ENCODE results near the gene CLPTM1. TPM values are rescaled to one million over a fixed set of nuclear protein-coding genes. Genes with fewer than 3 reads are reported as not detected.

CLPTM1 gene
- total and polyA plus RNA-seq, 12 donors, result 67.8 to 306 (median 244) TPM

- Histone ChIP-seq H3K4me3 (no peak overlapping the region), H3K27me3 (no peaks in the 10 kb centered on the region), H3K27ac (peak overlapping the region in 4 of 5 donors; percentile 4 to 94 (median 78)), H3K36me3 (replicated peaks in 1 of 2) (peaks cover 0 to 11% of the 10 kb centered on the region in 2 donors), H3K9me3 (replicated peaks in 1 of 3) (no peaks in the 10 kb centered on the region), H3K4me1 (replicated peaks in 1 of 2) (peaks cover 18 to 67% of the 10 kb centered on the region in 2 donors)
- peak in 1 of 7 donors; percentile 45 for DNase-seq
- TF ChIP-seq CTCF (IDR thresholded peaks at IDR 0.05), result no peak
- TF ChIP-seq POLR2A (IDR thresholded peaks at IDR 0.05), result peak in 1 of 2 donors; percentile 10
- WGBS, 4 donors, result 49 to 61% (median 58%) methylated on average over 4 to 7 of the region's 7 CpGs
- intact Hi-C loops (cut with DNase I), result no loop called here
Observed at GRCh38 chr19:44957526-44957925, 2.3 kb downstream of the CLPTM1 start.

GRCh38 chr19:44958090-44958489 lies 2.9 kb downstream of the CLPTM1 start:
- peaks cover 0 to 16% of the 10 kb centered on the region in 2 donors for H3K36me3 ChIP-seq (replicated peaks in 1 of 2)
- H3K4me1 ChIP-seq (replicated peaks in 1 of 2), result peaks cover 18 to 67% of the 10 kb centered on the region in 2 donors
- no peaks in the 10 kb centered on the region for H3K9me3 ChIP-seq (replicated peaks in 1 of 3)
- DNase-seq, result peak in 6 of 7 donors; percentile 47 to 70 (median 66)
- no peak overlapping the region for H3K4me3 ChIP-seq
- no peaks in the 10 kb centered on the region for H3K27me3 ChIP-seq
- WGBS, 4 donors, result 38 to 52% (median 46%) methylated on average over 7 to 9 of the region's 9 CpGs
- H3K27ac ChIP-seq, result peak overlapping the region in 4 of 5 donors; percentile 4 to 94 (median 78)
- TF ChIP-seq CTCF (IDR thresholded peaks at IDR 0.05), result no peak
- peak in 1 of 2 donors; percentile 18 for TF ChIP-seq POLR2A (IDR thresholded peaks at IDR 0.05)
- intact Hi-C loops (cut with DNase I), result no loop called here

- DNase-seq, result no peak
- Histone ChIP-seq H3K4me1 (replicated peaks in 1 of 2) (peaks cover 18 to 55% of the 10 kb centered on the region in 2 donors), H3K27me3 (no peaks in the 10 kb centered on the region), H3K27ac (no peak overlapping the region), H3K9me3 (replicated peaks in 1 of 3) (no peaks in the 10 kb centered on the region), H3K36me3 (replicated peaks in 1 of 2) (peaks cover 0 to 30% of the 10 kb centered on the region in 2 donors), H3K4me3 (no peak overlapping the region)
- 68 to 80% (median 74%) methylated on average over 4 to 5 of the region's 5 CpGs for WGBS, 4 donors
- intact Hi-C loops (cut with DNase I), result loop anchor here in 1 of 2 donors (10.0 kb wide), 1 partner anchor 95 kb away; no protein-coding TSS in a partner anchor
- TF ChIP-seq POLR2A (IDR thresholded peaks at IDR 0.05) (no peak), CTCF (IDR thresholded peaks at IDR 0.05) (no peak)
Observed at GRCh38 chr19:44959691-44960090, 4.5 kb downstream of the CLPTM1 start.

- Histone ChIP-seq H3K36me3 (replicated peaks in 1 of 2) (peaks cover 0 to 42% of the 10 kb centered on the region in 2 donors), H3K4me3 (no peak overlapping the region), H3K4me1 (replicated peaks in 1 of 2) (peaks cover 18 to 52% of the 10 kb centered on the region in 2 donors), H3K27me3 (no peaks in the 10 kb centered on the region), H3K9me3 (replicated peaks in 1 of 3) (no peaks in the 10 kb centered on the region), H3K27ac (peak overlapping the region in 3 of 5 donors; percentile 30 to 34 (median 31))
- intact Hi-C loops (cut with DNase I), result loop anchor here in 1 of 2 donors (10.0 kb wide), 1 partner anchor 94 kb away; no protein-coding TSS in a partner anchor
- DNase-seq, result peak in 1 of 7 donors; percentile 23
- TF ChIP-seq CTCF (IDR thresholded peaks at IDR 0.05) (no peak), POLR2A (IDR thresholded peaks at IDR 0.05) (no peak)
- 43 to 65% (median 56%) methylated on average over 8 of the region's 8 CpGs for WGBS, 4 donors
Observed at GRCh38 chr19:44960906-44961728, 5.9 kb downstream of the CLPTM1 start.

All from adrenal gland (tissue), 12 donors.